Nephron progenitor cell (in vitro differentiated cells): ENCODE measurements around the gene PRSS23.

Experiments
- DNase-seq: peaks from one replicate; pipeline ENCODE4 v3.0.0; 2021
- H3K27ac Mint-ChIP-seq: 2 replicates; pipeline ENCODE4 v1.8.0; 2021; ENCODE audit warnings: mild to moderate bottlenecking, moderate library complexity, mixed read lengths
- H3K27me3 Mint-ChIP-seq: 2 replicates; pipeline ENCODE4 v1.8.0; 2021; ENCODE audit warnings: mild to moderate bottlenecking, low read depth, mixed read lengths; ENCODE audit not compliant: poor library complexity
- H3K36me3 Mint-ChIP-seq: 2 replicates; pipeline ENCODE4 v1.8.0; 2021; ENCODE audit warnings: low read depth, mixed read lengths
- H3K4me1 Mint-ChIP-seq: 2 replicates; pipeline ENCODE4 v1.8.0; 2021; ENCODE audit warnings: mixed read lengths
- H3K4me3 Mint-ChIP-seq: 2 replicates; pipeline ENCODE4 v1.8.0; 2021; ENCODE audit warnings: mild to moderate bottlenecking, moderate library complexity, mixed read lengths
- H3K9me3 Mint-ChIP-seq: 2 replicates; pipeline ENCODE4 v1.8.0; 2021; ENCODE audit warnings: mild to moderate bottlenecking, moderate library complexity, mixed read lengths
- CTCF ChIP-seq: fragments of 200-600 bp; sonication (generic); IDR thresholded peaks from 2 replicates; pipeline ENCODE4 v1.5.0; 2021; ENCODE audit warnings: antibody characterized with exemption

Gene PRSS23

GRCh38 chr11:86800076-86800959 lies at the start of gene PRSS23:
TSS of gene PRSS23 (plus strand) at chr11:86800542. CDS start at chr11:86807644, 7,102 bp downstream.
- no peaks in the 10 kb centered on the region for H3K9me3 Mint-ChIP-seq
- peak; percentile 87 for DNase-seq
- H3K27me3 Mint-ChIP-seq: peaks cover 5% of the 10 kb centered on the region
- H3K36me3 Mint-ChIP-seq: no peaks in the 10 kb centered on the region
- H3K4me1 Mint-ChIP-seq: peaks cover 67% of the 10 kb centered on the region
- peak within 1 kb of the TSS; percentile 93 for H3K4me3 Mint-ChIP-seq
- no peak for TF ChIP-seq CTCF
- H3K27ac Mint-ChIP-seq: no peak within 1 kb of the TSS

GRCh38 chr11:86753459-86753858 lies 46.9 kb upstream of the PRSS23 start:
- Mint-ChIP-seq H3K27ac (no peak overlapping the region), H3K27me3 (no peaks in the 10 kb centered on the region), H3K9me3 (peaks cover 6% of the 10 kb centered on the region), H3K4me3 (no peak overlapping the region), H3K36me3 (no peaks in the 10 kb centered on the region), H3K4me1 (peaks cover 5% of the 10 kb centered on the region)
- TF ChIP-seq CTCF: no peak
- no peak for DNase-seq

DNA sequence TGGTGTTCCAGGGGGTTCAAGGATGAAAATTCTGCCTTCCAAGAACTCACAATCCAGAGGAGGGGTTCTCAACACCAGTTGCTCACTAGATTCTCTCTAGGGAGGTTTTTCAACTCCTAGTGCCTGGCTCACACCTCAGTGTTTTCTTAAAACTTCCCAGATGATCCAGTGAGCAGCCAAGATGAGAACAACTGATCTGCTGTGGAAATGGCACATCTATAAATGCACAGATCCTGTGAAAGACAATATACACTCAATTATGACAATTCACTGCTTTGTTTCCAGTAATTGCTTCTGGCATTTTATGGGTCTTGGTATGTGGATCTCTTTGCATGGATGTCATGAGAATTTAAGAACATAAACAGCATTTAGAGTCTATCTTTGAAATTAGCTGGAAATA lies 45.2 kb upstream of the PRSS23 start:
- no peak for DNase-seq
- H3K27me3 Mint-ChIP-seq: no peaks in the 10 kb centered on the region
- TF ChIP-seq CTCF: no peak
- no peak overlapping the region for H3K27ac Mint-ChIP-seq
- H3K4me3 Mint-ChIP-seq: no peak overlapping the region
- H3K9me3 Mint-ChIP-seq: peaks cover 9% of the 10 kb centered on the region
- peaks cover 5% of the 10 kb centered on the region for H3K4me1 Mint-ChIP-seq
- H3K36me3 Mint-ChIP-seq: no peaks in the 10 kb centered on the region

GRCh38 chr11:86758171-86758570 lies 42.2 kb upstream of the PRSS23 start:
- no peak for TF ChIP-seq CTCF
- no peak overlapping the region for H3K4me3 Mint-ChIP-seq
- H3K36me3 Mint-ChIP-seq: no peaks in the 10 kb centered on the region
- peaks cover 11% of the 10 kb centered on the region for H3K4me1 Mint-ChIP-seq
- H3K9me3 Mint-ChIP-seq: peaks cover 9% of the 10 kb centered on the region
- H3K27me3 Mint-ChIP-seq: no peaks in the 10 kb centered on the region
- no peak overlapping the region for H3K27ac Mint-ChIP-seq
- no peak for DNase-seq

GRCh38 chr11:86760577-86760976 lies 39.8 kb upstream of the PRSS23 start:
- peaks cover 11% of the 10 kb centered on the region for H3K4me1 Mint-ChIP-seq
- H3K4me3 Mint-ChIP-seq: no peak overlapping the region
- no peak overlapping the region for H3K27ac Mint-ChIP-seq
- no peak for TF ChIP-seq CTCF
- no peaks in the 10 kb centered on the region for H3K27me3 Mint-ChIP-seq
- DNase-seq: no peak
- no peaks in the 10 kb centered on the region for H3K36me3 Mint-ChIP-seq
- peaks cover 9% of the 10 kb centered on the region for H3K9me3 Mint-ChIP-seq

GRCh38 chr11:86761978-86762377 lies 38.4 kb upstream of the PRSS23 start:
- no peak overlapping the region for H3K4me3 Mint-ChIP-seq
- TF ChIP-seq CTCF: no peak
- H3K27ac Mint-ChIP-seq: no peak overlapping the region
- H3K4me1 Mint-ChIP-seq: peaks cover 11% of the 10 kb centered on the region
- no peaks in the 10 kb centered on the region for H3K27me3 Mint-ChIP-seq
- no peak for DNase-seq
- H3K9me3 Mint-ChIP-seq: peaks cover 9% of the 10 kb centered on the region
- no peaks in the 10 kb centered on the region for H3K36me3 Mint-ChIP-seq
